ENCODE results near the gene MITF. TPM values are rescaled to one million over a fixed set of nuclear protein-coding genes. Genes with fewer than 3 reads are reported as not detected.

Gene MITF
- total RNA-seq, 2 experiments from 2014 or later = not detected

- Histone ChIP-seq H3K4me3 (ENCODE audit: low read depth, low read length, poor library complexity, severe bottlenecking) (no peak overlapping the region), H3K36me3 (ENCODE audit: insufficient read depth, low read length) (no peaks in the 10 kb centered on the region), H2AFZ (ENCODE audit: low read length) (no peak overlapping the region), H3K9me3 (ENCODE audit: low read length) (no peaks in the 10 kb centered on the region), H4K20me1 (ENCODE audit: insufficient read depth, low read length) (no peaks in the 10 kb centered on the region), H3K9me2 (ENCODE audit: insufficient read depth, low read length) (no peaks in the 10 kb centered on the region), H3K4me2 (ENCODE audit: low read length) (no peak overlapping the region), H3K4me1 (ENCODE audit: insufficient read depth, low read length, poor library complexity, severe bottlenecking) (no peaks in the 10 kb centered on the region), H3K27ac (ENCODE audit: low read depth, low read length, poor library complexity, severe bottlenecking) (no peak overlapping the region), H3K79me2 (ENCODE audit: insufficient read depth, low read depth, low read length) (no peaks in the 10 kb centered on the region)
- CTCF ChIA-PET (ENCODE audit: unreplicated experiment) = no interaction called here
- intact Hi-C loops (cut with micrococcal nuclease; ENCODE audit: unreplicated experiment) = no loop called here
- BruUV-seq (replicated peaks) = no TSS peak
- POLR2A ChIA-PET = interaction anchor here (0.6 to 0.7 kb wide), 2 partner anchors 58 to 1127 kb away, joined by 3 to 4 read pairs; no protein-coding TSS in a partner anchor
- TF ChIP-seq CTCF (conservative IDR thresholded peaks at IDR 0.05; ENCODE audit: low read length) (no peak), EZH2phosphoT487 (IDR thresholded peaks at IDR 0.05; ENCODE audit: borderline replicate concordance, low read depth, low read length) (no peak)
- no peak for DNase-seq (ENCODE audit: low spot score)
Observed at GRCh38 chr3:69983546-69984265, 244.4 kb downstream of the MITF start.

GRCh38 chr3:69985266-69985665 is 246.0 kb downstream of the MITF start:
- H3K36me3 ChIP-seq (ENCODE audit: insufficient read depth, low read length) = no peaks in the 10 kb centered on the region
- no peaks in the 10 kb centered on the region for H4K20me1 ChIP-seq (ENCODE audit: insufficient read depth, low read length)
- H3K4me2 ChIP-seq (ENCODE audit: low read length) = no peak overlapping the region
- CTCF ChIA-PET (ENCODE audit: unreplicated experiment) = no interaction called here
- POLR2A ChIA-PET = no interaction called here
- H3K4me1 ChIP-seq (ENCODE audit: insufficient read depth, low read length, poor library complexity, severe bottlenecking) = no peaks in the 10 kb centered on the region
- intact Hi-C loops (cut with micrococcal nuclease; ENCODE audit: unreplicated experiment) = no loop called here
- H3K9me3 ChIP-seq (ENCODE audit: low read length) = no peaks in the 10 kb centered on the region
- DNase-seq (ENCODE audit: low spot score) = no peak
- no peak overlapping the region for H3K4me3 ChIP-seq (ENCODE audit: low read depth, low read length, poor library complexity, severe bottlenecking)
- H2AFZ ChIP-seq (ENCODE audit: low read length) = no peak overlapping the region
- H3K79me2 ChIP-seq (ENCODE audit: insufficient read depth, low read depth, low read length) = no peaks in the 10 kb centered on the region
- TF ChIP-seq CTCF (conservative IDR thresholded peaks at IDR 0.05; ENCODE audit: low read length) (no peak), EZH2phosphoT487 (IDR thresholded peaks at IDR 0.05; ENCODE audit: borderline replicate concordance, low read depth, low read length) (no peak)
- no peaks in the 10 kb centered on the region for H3K9me2 ChIP-seq (ENCODE audit: insufficient read depth, low read length)
- H3K27ac ChIP-seq (ENCODE audit: low read depth, low read length, poor library complexity, severe bottlenecking) = no peak overlapping the region
- BruUV-seq (replicated peaks) = no TSS peak

GRCh38 chr3:69986419-69986818 is 247.2 kb downstream of the MITF start:
- ChIA-PET POLR2A (interaction anchor here (0.5 kb wide), 1 partner anchor 238 kb away, joined by 3 read pairs; no protein-coding TSS in a partner anchor), CTCF (ENCODE audit: unreplicated experiment) (interaction anchor here (0.6 kb wide), 1 partner anchor 213 kb away, joined by 3 read pairs; no protein-coding TSS in a partner anchor)
- no peak for DNase-seq (ENCODE audit: low spot score)
- Histone ChIP-seq H3K79me2 (ENCODE audit: insufficient read depth, low read depth, low read length) (no peaks in the 10 kb centered on the region), H3K9me3 (ENCODE audit: low read length) (no peaks in the 10 kb centered on the region), H2AFZ (ENCODE audit: low read length) (no peak overlapping the region), H4K20me1 (ENCODE audit: insufficient read depth, low read length) (no peaks in the 10 kb centered on the region), H3K4me1 (ENCODE audit: insufficient read depth, low read length, poor library complexity, severe bottlenecking) (no peaks in the 10 kb centered on the region), H3K4me2 (ENCODE audit: low read length) (no peak overlapping the region), H3K36me3 (ENCODE audit: insufficient read depth, low read length) (no peaks in the 10 kb centered on the region), H3K4me3 (ENCODE audit: low read depth, low read length, poor library complexity, severe bottlenecking) (no peak overlapping the region), H3K9me2 (ENCODE audit: insufficient read depth, low read length) (no peaks in the 10 kb centered on the region), H3K27ac (ENCODE audit: low read depth, low read length, poor library complexity, severe bottlenecking) (no peak overlapping the region)
- intact Hi-C loops (cut with micrococcal nuclease; ENCODE audit: unreplicated experiment) = no loop called here
- no peak for TF ChIP-seq EZH2phosphoT487 (IDR thresholded peaks at IDR 0.05; ENCODE audit: borderline replicate concordance, low read depth, low read length)
- TF ChIP-seq CTCF (conservative IDR thresholded peaks at IDR 0.05; ENCODE audit: low read length) = no peak
- BruUV-seq (replicated peaks) = no TSS peak
